A549 (cell line): ENCODE data around the gene POLH. TPM values are rescaled to one million over a fixed set of nuclear protein-coding genes. Genes with fewer than 3 reads are reported as not detected.

Source experiments
- ATAC-seq, 2 experiments: fragments of 200-7000 bp in 1 of 2; fragments of >200 bp in 1 of 2; cut with Nextera tagmentation in 1 of 2; cut with Tn5 transposase in 1 of 2; 3 replicates each; pipeline versions ENCODE4 v1.8.0 to v1.9.1; 2018 to 2020; ENCODE audit warnings: mild to moderate bottlenecking in 1 of 2, moderate library complexity in 1 of 2
- CTCF ChIA-PET: fragments of 300-600 bp; sonication (Branson Sonifier 250); formaldehyde crosslinking; extraction: SDS; loops from one replicate; lab custom pipeline; 2021; ENCODE audit warnings: antibody characterized with exemption, inconsistent platforms; lab: Yijun Ruan, JAX
- POLR2A ChIA-PET: fragments of 350-600 bp; formaldehyde crosslinking; extraction: SDS; loops from one replicate; lab custom pipeline; 2021; ENCODE audit warnings: antibody characterized with exemption, inconsistent platforms; lab: Yijun Ruan, JAX
- DNase-seq, 2 experiments: peaks; one replicate each; pipeline versions ENCODE4 v3.0.0 to v3.0.0-alpha.2; 2011 to 2016; ENCODE audit warnings: low read depth in 1 of 2, low spot score in 1 of 2
- FAIRE-seq: peaks from 2 replicates; lab custom pipeline; 2011; peaks lifted over from hg19 to GRCh38; lab: Jason Lieb, UNC
- H3K27ac ChIP-seq, 2 experiments: fragments of >200 bp; sonication (Bioruptor Twin); formaldehyde crosslinking; 3 replicates each; pipeline ENCODE4 v1.5.1; 2016 to 2017
- H3K4me1 ChIP-seq: fragments of >200 bp; sonication (Bioruptor Twin); formaldehyde crosslinking; 3 replicates; pipeline ENCODE4 v1.6.1; 2016
- H3K4me2 ChIP-seq: fragments of >200 bp; sonication (Bioruptor Twin); formaldehyde crosslinking; 3 replicates; pipeline ENCODE4 v1.6.1; 2016
- H3K4me3 ChIP-seq: fragments of >200 bp; sonication (Bioruptor Twin); formaldehyde crosslinking; 3 replicates; pipeline ENCODE4 v1.5.1; 2016
- H3K9me3 ChIP-seq: fragments of >200 bp; sonication (Bioruptor Twin); formaldehyde crosslinking; 3 replicates; pipeline ENCODE4 v1.6.1; 2016
- BCL3 ChIP-seq: fragments of >200 bp; sonication (Bioruptor Twin); formaldehyde crosslinking; IDR thresholded peaks from 3 replicates; pipeline ENCODE4 v1.6.1; 2016
- CEBPB ChIP-seq, 2 experiments: fragments of >200 bp in 1 of 2; sonication (Bioruptor Twin) in 1 of 2; formaldehyde crosslinking in 1 of 2; IDR thresholded peaks; 2 replicates each; pipeline ENCODE4 v1.6.1; 2012 to 2016
- E2F6 ChIP-seq: IDR thresholded peaks from 2 replicates; pipeline ENCODE4 v1.6.1; 2012; ENCODE audit warnings: low read depth, borderline replicate concordance
- EP300 ChIP-seq, 2 experiments: fragments of >200 bp; sonication (Bioruptor Twin); formaldehyde crosslinking; IDR thresholded peaks; 2 replicates in 1 of 2; 3 replicates in 1 of 2; pipeline ENCODE4 v1.6.1; 2016 to 2017
- ESRRA ChIP-seq: fragments of 150-350 bp; IDR thresholded peaks from 2 replicates; pipeline ENCODE4 v1.6.1; 2014; ENCODE audit warnings: mild to moderate bottlenecking, low read length, borderline replicate concordance
- FOSB ChIP-seq: fragments of 250-450 bp; sonication (Bioruptor Pico); IDR thresholded peaks from 2 replicates; pipeline ENCODE4 v1.5.0; 2020; ENCODE audit warnings: mild to moderate bottlenecking, moderate library complexity
- FOXS1 ChIP-seq: fragments of 250-450 bp; sonication (Bioruptor Pico); IDR thresholded peaks from 2 replicates; pipeline ENCODE4 v1.5.0; 2020; ENCODE audit warnings: mild to moderate bottlenecking, moderate library complexity
- GATA3 ChIP-seq: IDR thresholded peaks from 2 replicates; pipeline ENCODE4 v1.6.1; 2012; ENCODE audit warnings: borderline replicate concordance
- HES2 ChIP-seq: fragments of >200 bp; sonication (Bioruptor Twin); formaldehyde crosslinking; IDR thresholded peaks from 2 replicates; pipeline ENCODE4 v1.6.1; 2016
- HOXB13 ChIP-seq: fragments of 250-450 bp; sonication (Bioruptor Pico); IDR thresholded peaks from 2 replicates; pipeline ENCODE4 v1.5.0; 2020; ENCODE audit warnings: low read depth, mild to moderate bottlenecking, moderate library complexity
- JUN ChIP-seq, 2 experiments: fragments of >200 bp; sonication (Bioruptor Twin); formaldehyde crosslinking; IDR thresholded peaks; 2 replicates in 1 of 2; 3 replicates in 1 of 2; pipeline ENCODE4 v1.6.1; 2016 to 2017
- MYC ChIP-seq: IDR thresholded peaks from 2 replicates; pipeline ENCODE4 v1.6.1; 2012; ENCODE audit warnings: mild to moderate bottlenecking, inconsistent platforms, low read length, improper control_type of control experiment, borderline replicate concordance
- NFE2L2 ChIP-seq: fragments of 150-350 bp; conservative IDR thresholded peaks from 2 replicates; pipeline ENCODE4 v1.6.1; 2014; ENCODE audit warnings: low read length
- NR3C1 ChIP-seq: fragments of >200 bp; sonication (Bioruptor Twin); formaldehyde crosslinking; IDR thresholded peaks from 3 replicates; pipeline ENCODE4 v1.6.1; 2017
- POLR2AphosphoS2 ChIP-seq: conservative IDR thresholded peaks from 2 replicates; pipeline ENCODE4 v1.6.1; 2012; ENCODE audit warnings: low read length, improper control_type of control experiment, inconsistent platforms
- RAD21 ChIP-seq, 2 experiments: fragments of >200 bp in 1 of 2; sonication (Bioruptor Twin) in 1 of 2; formaldehyde crosslinking in 1 of 2; IDR thresholded peaks in 1 of 2; conservative IDR thresholded peaks in 1 of 2; 2 replicates in 1 of 2; 3 replicates in 1 of 2; pipeline ENCODE4 v1.6.1; 2012 to 2018; ENCODE audit warnings: inconsistent platforms in 1 of 2
- RARB ChIP-seq: fragments of 250-450 bp; sonication (Bioruptor Pico); IDR thresholded peaks from 2 replicates; pipeline ENCODE4 v1.8.0; 2021; ENCODE audit warnings: mild to moderate bottlenecking, moderate library complexity
- RFX5 ChIP-seq: fragments of 450-650 bp; IDR thresholded peaks from 2 replicates; pipeline ENCODE4 v1.7.1; 2014; ENCODE audit warnings: antibody characterized with exemption, mild to moderate bottlenecking, moderate library complexity
- SMC3 ChIP-seq: fragments of >200 bp; sonication (Bioruptor Twin); formaldehyde crosslinking; IDR thresholded peaks from 3 replicates; pipeline ENCODE4 v1.6.1; 2018; ENCODE audit warnings: inconsistent platforms
- SREBF2 ChIP-seq: fragments of 450-650 bp; IDR thresholded peaks from 2 replicates; pipeline ENCODE4 v1.6.1; 2014; ENCODE audit warnings: mild to moderate bottlenecking, moderate library complexity
- TFCP2L1 ChIP-seq: fragments of 250-450 bp; sonication (Bioruptor Pico); IDR thresholded peaks from 2 replicates; pipeline ENCODE4 v1.5.0; 2021; ENCODE audit warnings: mild to moderate bottlenecking
- ZNF302 ChIP-seq: fragments of 250-450 bp; sonication (Bioruptor Pico); IDR thresholded peaks from 2 replicates; pipeline ENCODE4 v1.9.0; 2021; ENCODE audit warnings: inconsistent platforms, mild to moderate bottlenecking, moderate library complexity
- WGBS: methylation state at CpG from one replicate; pipeline ENCODE4 v1.1.6; 2017; ENCODE audit errors: missing lambda C conversion rate; 5-methylcytosine and 5-hydroxymethylcytosine counted together
- polyA plus RNA-seq, 4 experiments: library from polyadenylated mRNA; depleted of rRNA in 3 of 4; stranded (reverse); fragments of >200 nt; fragmentation: RNase III in 1 of 4; extraction: RNeasy Plus Mini Kit Qiagen cat#74134 plus additional on column Dnase treatment in 1 of 4; gene quantifications; 2 replicates in 3 of 4; 3 replicates in 1 of 4; pipeline ENCODE4 v1.2.3, GENCODE V29; 2011 to 2017
- TF ChIP-seq, protein P1 (sequence below): fragments of >200 bp; sonication (Bioruptor Twin); formaldehyde crosslinking; IDR thresholded peaks from 3 replicates; pipeline ENCODE4 v1.5.1; 2016
- TF ChIP-seq, protein P2 (sequence below): fragments of 250-450 bp; sonication (Bioruptor Pico); IDR thresholded peaks from 2 replicates; pipeline ENCODE4 v1.5.0; 2021; ENCODE audit warnings: mild to moderate bottlenecking, moderate library complexity, borderline replicate concordance
- TF ChIP-seq, protein P3 (sequence below): fragments of 200-600 bp; sonication (generic); IDR thresholded peaks from 2 replicates; pipeline ENCODE4 v1.6.1; 2016; ENCODE audit warnings: antibody characterized with exemption, mild to moderate bottlenecking, moderate library complexity
- TF ChIP-seq, protein P4 (sequence below): IDR thresholded peaks from 2 replicates; pipeline ENCODE4 v1.6.1; 2012

POLH gene
- polyA plus RNA-seq, 2 of the 4 experiments (the other 2 are of a cell fraction) = 7.0 to 14.4 TPM

DNA sequence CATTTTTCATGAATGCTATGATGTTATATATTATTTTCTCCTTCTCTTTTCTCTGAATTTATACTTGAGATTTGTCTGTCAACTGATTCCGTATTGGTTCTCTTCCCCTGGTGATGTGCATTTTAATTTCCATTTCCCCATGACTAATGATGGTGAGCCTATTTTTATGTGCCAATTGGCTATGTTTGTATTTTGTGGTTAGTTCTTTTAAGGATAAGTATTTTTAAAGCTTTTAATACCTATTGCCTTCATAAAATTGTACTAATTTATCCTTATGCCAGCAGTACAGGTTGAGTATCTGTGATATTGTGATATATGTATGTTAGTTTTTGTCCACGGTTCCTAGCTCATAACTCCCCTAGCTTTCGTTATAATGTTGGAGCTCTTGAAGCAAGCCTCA lies 2.8 kb downstream of the POLH start (continued):
- TF ChIP-seq, protein P1, sequence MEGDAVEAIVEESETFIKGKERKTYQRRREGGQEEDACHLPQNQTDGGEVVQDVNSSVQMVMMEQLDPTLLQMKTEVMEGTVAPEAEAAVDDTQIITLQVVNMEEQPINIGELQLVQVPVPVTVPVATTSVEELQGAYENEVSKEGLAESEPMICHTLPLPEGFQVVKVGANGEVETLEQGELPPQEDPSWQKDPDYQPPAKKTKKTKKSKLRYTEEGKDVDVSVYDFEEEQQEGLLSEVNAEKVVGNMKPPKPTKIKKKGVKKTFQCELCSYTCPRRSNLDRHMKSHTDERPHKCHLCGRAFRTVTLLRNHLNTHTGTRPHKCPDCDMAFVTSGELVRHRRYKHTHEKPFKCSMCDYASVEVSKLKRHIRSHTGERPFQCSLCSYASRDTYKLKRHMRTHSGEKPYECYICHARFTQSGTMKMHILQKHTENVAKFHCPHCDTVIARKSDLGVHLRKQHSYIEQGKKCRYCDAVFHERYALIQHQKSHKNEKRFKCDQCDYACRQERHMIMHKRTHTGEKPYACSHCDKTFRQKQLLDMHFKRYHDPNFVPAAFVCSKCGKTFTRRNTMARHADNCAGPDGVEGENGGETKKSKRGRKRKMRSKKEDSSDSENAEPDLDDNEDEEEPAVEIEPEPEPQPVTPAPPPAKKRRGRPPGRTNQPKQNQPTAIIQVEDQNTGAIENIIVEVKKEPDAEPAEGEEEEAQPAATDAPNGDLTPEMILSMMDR = no peak
- TF ChIP-seq, protein P2, sequence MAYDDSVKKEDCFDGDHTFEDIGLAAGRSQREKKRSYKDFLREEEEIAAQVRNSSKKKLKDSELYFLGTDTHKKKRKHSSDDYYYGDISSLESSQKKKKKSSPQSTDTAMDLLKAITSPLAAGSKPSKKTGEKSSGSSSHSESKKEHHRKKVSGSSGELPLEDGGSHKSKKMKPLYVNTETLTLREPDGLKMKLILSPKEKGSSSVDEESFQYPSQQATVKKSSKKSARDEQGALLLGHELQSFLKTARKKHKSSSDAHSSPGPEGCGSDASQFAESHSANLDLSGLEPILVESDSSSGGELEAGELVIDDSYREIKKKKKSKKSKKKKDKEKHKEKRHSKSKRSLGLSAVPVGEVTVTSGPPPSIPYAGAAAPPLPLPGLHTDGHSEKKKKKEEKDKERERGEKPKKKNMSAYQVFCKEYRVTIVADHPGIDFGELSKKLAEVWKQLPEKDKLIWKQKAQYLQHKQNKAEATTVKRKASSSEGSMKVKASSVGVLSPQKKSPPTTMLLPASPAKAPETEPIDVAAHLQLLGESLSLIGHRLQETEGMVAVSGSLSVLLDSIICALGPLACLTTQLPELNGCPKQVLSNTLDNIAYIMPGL (CRISPR knock-in tag) = no peak
- TF ChIP-seq SMC3 (no peak), FOXS1 (CRISPR knock-in tag) (no peak), RFX5 (no peak), RAD21 (conservative IDR thresholded peaks at IDR 0.05 in 1 of 2, IDR thresholded peaks at IDR 0.05 in 1 of 2) (no peak), POLR2AphosphoS2 (no peak), ZNF302 (CRISPR knock-in tag) (no peak), TFCP2L1 (CRISPR knock-in tag) (no peak), RARB (CRISPR knock-in tag) (no peak)

GRCh38 chr6:43579171-43579570 lies 3.2 kb downstream of the POLH start:
- H3K4me2 ChIP-seq = peak overlapping the region; percentile 5; the same call in 1 of the 3 replicates
- ATAC-seq (no peak), FAIRE-seq (no peak), DNase-seq (no peak)
- ChIA-PET POLR2A (no interaction called here), CTCF (no interaction called here)
- H3K4me3 ChIP-seq = no peak overlapping the region
- no peak overlapping the region for H3K27ac ChIP-seq
- TF ChIP-seq E2F6 = no peak
- TF ChIP-seq JUN (IDR thresholded peaks at IDR 0.05) = no peak
- TF ChIP-seq FOXS1 (CRISPR knock-in tag) = no peak
- TF ChIP-seq POLR2AphosphoS2 = no peak
- no peak for TF ChIP-seq BCL3
- no peak for TF ChIP-seq NR3C1
- no peak for TF ChIP-seq ESRRA
- TF ChIP-seq HOXB13 = no peak
- no peak for TF ChIP-seq EP300 (IDR thresholded peaks at IDR 0.05)
- TF ChIP-seq, protein P3, sequence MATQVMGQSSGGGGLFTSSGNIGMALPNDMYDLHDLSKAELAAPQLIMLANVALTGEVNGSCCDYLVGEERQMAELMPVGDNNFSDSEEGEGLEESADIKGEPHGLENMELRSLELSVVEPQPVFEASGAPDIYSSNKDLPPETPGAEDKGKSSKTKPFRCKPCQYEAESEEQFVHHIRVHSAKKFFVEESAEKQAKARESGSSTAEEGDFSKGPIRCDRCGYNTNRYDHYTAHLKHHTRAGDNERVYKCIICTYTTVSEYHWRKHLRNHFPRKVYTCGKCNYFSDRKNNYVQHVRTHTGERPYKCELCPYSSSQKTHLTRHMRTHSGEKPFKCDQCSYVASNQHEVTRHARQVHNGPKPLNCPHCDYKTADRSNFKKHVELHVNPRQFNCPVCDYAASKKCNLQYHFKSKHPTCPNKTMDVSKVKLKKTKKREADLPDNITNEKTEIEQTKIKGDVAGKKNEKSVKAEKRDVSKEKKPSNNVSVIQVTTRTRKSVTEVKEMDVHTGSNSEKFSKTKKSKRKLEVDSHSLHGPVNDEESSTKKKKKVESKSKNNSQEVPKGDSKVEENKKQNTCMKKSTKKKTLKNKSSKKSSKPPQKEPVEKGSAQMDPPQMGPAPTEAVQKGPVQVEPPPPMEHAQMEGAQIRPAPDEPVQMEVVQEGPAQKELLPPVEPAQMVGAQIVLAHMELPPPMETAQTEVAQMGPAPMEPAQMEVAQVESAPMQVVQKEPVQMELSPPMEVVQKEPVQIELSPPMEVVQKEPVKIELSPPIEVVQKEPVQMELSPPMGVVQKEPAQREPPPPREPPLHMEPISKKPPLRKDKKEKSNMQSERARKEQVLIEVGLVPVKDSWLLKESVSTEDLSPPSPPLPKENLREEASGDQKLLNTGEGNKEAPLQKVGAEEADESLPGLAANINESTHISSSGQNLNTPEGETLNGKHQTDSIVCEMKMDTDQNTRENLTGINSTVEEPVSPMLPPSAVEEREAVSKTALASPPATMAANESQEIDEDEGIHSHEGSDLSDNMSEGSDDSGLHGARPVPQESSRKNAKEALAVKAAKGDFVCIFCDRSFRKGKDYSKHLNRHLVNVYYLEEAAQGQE = no peak
- no peak for TF ChIP-seq MYC
- TF ChIP-seq CEBPB (IDR thresholded peaks at IDR 0.05) = no peak
- TF ChIP-seq HES2 = no peak
- no peak for TF ChIP-seq GATA3
- TF ChIP-seq, protein P4, sequence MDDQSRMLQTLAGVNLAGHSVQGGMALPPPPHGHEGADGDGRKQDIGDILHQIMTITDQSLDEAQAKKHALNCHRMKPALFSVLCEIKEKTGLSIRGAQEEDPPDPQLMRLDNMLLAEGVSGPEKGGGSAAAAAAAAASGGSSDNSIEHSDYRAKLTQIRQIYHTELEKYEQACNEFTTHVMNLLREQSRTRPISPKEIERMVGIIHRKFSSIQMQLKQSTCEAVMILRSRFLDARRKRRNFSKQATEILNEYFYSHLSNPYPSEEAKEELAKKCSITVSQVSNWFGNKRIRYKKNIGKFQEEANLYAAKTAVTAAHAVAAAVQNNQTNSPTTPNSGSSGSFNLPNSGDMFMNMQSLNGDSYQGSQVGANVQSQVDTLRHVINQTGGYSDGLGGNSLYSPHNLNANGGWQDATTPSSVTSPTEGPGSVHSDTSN = no peak
- TF ChIP-seq SREBF2 = no peak
- no peak for TF ChIP-seq FOSB (CRISPR knock-in tag)
- no peak for TF ChIP-seq NFE2L2
- peaks cover 27% of the 10 kb centered on the region; the same call in 2 of the 3 replicates for H3K4me1 ChIP-seq
- WGBS = 75% methylated on average over 2 of the region's 2 CpGs
- no peaks in the 10 kb centered on the region for H3K9me3 ChIP-seq
